GM18907 (cell line): ENCODE measurements around the gene SULT1A2.
"Not testable (repeated sequence)": the region's sequence is repeated elsewhere in the genome, so short reads cannot be mapped to it uniquely, and the experiment has no call there.

ENCODE experiments used
- ATAC-seq: cut with Tn5 transposase; IDR thresholded peaks from one replicate; pipeline ENCODE4 v1.9.1; 2021; ENCODE audit warnings: mild to moderate bottlenecking, moderate library complexity; ENCODE audit not compliant: unreplicated experiment

The SULT1A2 gene

DNA sequence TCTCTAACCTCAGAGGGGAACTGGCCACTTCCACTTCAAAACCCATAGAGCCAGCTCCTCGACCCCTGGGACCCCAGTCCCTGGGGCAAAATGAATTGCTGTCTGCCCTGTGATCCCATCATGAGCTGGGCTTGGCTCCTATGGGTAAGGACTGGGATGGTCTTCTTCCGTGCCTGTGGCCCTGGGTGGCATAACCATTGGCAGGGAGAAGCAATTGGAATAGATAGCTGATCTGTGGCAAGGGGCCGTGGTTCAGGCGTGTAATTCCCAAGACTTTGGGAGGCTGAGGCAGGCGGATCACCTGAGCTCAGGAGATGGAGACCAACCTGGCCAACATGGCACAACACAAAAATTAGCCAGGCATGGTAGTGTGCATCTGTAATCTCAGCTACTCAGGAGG, 4.3 kb downstream of the SULT1A2 start:
- no peak for ATAC-seq

DNA sequence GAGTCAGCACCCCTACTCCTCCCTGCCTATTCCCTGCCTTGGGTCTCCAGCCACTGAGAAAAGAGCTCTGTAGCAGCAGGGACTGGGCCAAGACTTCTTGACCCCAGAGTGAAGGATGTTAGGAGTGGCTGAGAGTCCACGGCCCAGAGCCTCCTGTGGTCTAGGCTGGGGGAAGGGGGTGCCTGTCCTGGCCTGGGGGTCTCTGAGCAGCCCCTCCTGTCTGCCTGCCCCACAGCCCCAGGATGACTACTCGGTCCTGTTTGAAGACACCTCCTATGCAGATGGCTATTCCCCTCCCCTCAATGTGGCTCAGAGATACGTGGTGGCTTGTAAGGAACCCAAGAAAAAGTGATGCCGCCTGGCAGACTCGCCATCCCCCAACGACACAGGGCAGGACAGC, 5.5 kb downstream of the SULT1A2 start:
- ATAC-seq, result no peak

- ATAC-seq, result no peak
Measured at GRCh38 chr16:28590384-28591340, 6.2 kb downstream of the SULT1A2 start.

- no peak for ATAC-seq
Measured at GRCh38 chr16:28589930-28590329, 6.9 kb downstream of the SULT1A2 start.

GRCh38 chr16:28589069-28589468, 7.8 kb downstream of the SULT1A2 start:
- ATAC-seq, result no peak

GRCh38 chr16:28587386-28587785, 9.5 kb downstream of the SULT1A2 start:
- no peak for ATAC-seq

DNA sequence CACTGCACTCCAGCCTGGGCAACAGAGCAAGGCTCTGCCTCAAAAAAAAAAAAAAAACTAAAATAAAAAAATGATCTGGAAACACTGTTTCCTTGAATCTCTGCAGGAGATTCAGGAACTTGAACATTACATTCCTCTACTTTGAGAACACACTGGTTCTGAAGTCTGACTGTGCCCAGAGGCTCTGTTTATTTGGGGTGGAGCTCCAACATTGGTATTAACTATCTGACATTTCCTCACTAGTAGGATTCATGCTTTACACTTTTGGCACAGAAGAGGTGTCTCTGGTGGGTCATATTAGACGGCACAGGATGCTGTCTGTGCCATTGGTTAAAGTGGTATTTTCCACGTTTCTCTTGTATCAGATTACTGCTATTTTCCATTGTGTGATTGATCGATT, 10.4 kb downstream of the SULT1A2 start:
- no peak for ATAC-seq

DNA sequence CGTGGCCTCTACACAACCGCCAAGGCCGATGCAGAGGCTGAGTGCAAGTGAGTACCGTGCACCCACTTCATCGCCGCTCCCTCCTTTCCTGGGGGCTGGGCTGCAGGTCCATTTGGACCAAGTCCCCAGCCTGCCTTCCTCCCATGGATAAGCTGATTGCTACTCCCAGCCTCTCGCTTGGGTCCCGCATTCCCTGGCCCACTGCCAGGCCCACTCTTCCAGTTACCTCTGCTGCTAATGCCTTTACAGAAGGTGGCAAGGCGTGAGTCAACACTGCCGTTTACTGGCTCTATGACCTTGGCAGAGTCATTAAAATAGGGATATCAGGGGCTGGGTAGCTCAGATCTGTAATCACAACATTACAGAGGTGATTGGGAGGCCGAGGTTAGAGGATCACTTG, 11.2 kb downstream of the SULT1A2 start:
- ATAC-seq, result no peak

- no peak for ATAC-seq
Measured at GRCh38 chr16:28580726-28581315, 16.0 kb downstream of the SULT1A2 start.

- no peak for ATAC-seq
Measured at GRCh38 chr16:28575446-28576109, 21.3 kb downstream of the SULT1A2 start.

DNA sequence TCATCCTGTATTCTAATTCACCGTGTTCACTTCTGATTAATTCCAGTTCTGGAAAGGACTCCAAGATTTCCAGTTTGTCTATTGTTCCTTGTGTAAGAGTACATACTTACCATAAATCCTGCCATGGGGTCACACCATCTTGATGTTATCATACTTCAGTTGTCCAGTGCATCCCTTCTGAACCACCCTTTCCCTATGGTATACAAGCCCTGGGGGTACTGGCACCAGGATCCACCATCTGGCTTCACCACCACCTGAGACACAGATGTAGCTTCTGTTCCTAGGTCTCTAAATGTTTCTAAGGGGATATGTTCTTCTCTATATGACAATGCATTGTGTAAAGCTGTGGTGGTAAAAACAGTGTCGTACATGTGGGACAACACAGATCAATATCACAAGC, 21.9 kb downstream of the SULT1A2 start:
- no peak for ATAC-seq

GRCh38 chr16:28573738-28574718, 22.8 kb downstream of the SULT1A2 start:
- ATAC-seq, result no peak

- no peak for ATAC-seq
Measured at GRCh38 chr16:28572696-28573510, 23.9 kb downstream of the SULT1A2 start.

DNA sequence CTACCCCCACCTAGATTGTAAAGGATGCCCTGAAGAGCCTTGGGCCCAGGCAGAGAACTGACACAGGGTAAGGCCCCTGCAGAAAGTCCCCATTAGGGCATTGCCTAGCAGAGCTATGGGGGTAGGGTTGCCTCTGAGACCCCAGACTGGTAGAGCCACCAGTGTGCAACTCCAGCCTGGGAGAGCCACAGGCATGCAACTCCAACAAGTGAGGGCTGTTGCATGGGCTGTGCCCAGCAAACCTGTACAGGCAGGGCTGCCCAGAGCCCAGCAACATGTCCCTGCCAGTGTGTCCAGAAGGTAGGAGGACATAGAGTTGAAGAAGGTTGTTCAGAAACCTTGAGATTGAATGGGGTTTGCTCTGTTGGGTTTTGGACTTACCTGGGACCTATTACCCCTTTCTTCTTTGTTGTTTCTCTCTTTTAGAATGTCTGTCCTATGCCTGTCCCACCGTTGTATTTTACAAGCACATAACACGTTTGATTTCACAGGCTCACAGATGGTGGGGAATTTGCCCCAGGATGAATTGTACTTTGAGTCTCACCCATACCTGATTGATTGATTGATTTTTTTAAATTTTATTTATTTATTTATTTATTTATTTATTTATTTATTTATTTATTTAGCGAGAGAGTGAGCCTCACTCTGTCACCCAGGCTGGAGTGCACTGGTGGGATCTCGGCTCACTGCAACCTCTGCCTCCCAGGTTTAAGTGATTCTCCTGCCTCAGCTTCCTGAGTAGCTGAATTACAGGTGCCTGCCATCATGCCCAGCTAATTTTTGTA, 26.7 kb downstream of the SULT1A2 start:
- no peak for ATAC-seq

DNA sequence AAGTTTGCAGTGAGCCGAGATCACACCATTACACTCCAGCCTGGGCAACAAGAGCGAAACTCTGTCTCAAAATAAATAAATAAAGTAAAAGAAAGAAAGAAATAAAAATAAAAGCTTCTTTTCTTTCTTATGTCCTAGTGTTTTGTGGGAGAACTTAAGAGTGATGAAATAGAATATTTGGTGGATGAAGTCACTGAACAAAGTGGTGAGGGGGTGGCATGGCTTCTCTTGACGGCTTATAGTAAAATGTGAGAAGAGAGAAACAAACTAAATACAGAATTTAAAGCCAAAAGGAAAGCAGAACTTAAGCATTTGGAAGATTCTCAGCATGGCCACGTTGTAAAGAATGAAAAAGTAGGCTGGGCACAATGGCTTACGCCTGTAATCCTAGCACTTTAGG, 27.8 kb downstream of the SULT1A2 start:
- no peak for ATAC-seq

DNA sequence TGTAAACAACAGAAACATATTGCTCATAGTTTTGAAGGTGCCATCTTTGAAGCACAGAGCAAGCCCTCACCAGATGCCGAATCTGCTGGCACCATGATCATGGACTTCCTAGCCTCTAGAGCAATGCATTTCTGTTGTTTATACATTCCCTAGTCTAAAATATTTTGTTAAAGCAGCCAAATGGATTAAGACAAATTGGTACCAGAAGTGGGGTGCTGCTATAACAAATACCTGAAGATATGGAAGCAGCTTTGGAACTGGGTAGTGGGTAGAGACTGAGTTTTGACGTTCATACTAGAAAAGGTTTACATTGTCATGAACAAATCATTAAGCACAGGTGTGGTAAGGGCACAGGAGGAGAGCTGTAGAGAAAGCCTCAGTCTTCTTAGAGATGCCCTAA, 29.6 kb downstream of the SULT1A2 start:
- ATAC-seq, result no peak

DNA sequence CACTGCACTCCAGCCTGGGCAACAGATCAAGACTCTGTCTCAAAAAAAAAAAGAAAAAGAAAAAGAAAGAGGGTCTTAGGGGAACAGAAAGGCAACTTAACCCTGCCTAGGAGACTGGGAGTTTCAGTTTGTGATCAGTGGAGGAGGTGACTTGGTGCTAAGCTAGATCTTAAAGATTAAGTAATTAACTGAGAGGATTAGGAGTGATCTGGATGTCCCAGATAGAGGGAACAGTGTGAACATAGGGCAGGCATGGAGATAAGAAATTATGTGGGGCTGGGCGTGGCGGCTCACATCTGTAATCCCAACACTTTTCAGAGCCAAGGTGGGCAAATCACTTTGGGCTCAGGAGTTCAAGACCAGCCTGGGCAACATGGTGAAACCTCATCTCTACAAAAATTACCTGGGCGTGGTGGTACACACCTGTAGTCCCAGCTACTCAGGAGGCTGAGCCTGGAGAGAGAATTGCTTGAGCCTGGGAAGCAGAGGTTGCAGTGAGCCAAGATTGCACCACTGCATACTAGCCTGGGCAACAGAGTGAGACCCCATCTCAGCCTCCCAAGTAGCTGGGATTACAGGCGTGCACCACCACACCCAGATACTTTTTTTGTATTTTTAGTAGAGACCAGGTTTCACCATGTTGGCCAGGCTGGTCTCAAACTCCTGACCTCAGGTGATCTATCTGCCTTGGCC, 30.5 kb downstream of the SULT1A2 start:
- ATAC-seq, result not testable (repeated sequence)

- ATAC-seq, result no peak
Measured at GRCh38 chr16:28563218-28563617, 33.6 kb downstream of the SULT1A2 start.
